ENCODE data around the gene CPLX4.

The CPLX4 gene

GRCh38 chr18:59298871-59299270 is 19.6 kb downstream of the CPLX4 start:
- no peak overlapping the region for H3K27ac ChIP-seq
- no peaks in the 10 kb centered on the region for H3K79me2 ChIP-seq (ENCODE audit: insufficient read depth, low read depth)
- no peaks in the 10 kb centered on the region for H3K36me3 ChIP-seq (ENCODE audit: insufficient read depth)
- H3K4me2 ChIP-seq, result no peak overlapping the region
- H2AFZ ChIP-seq (ENCODE audit: low read depth), result no peak overlapping the region
- no peaks in the 10 kb centered on the region; the same call in 1 of the 2 replicates for H3K27me3 ChIP-seq (ENCODE audit: insufficient read depth, low read depth)
- no peaks in the 10 kb centered on the region for H3K4me1 ChIP-seq (ENCODE audit: low read depth, poor library complexity, severe bottlenecking)
- no peak overlapping the region for H3K4me3 ChIP-seq (IDR thresholded peaks at IDR 0.05; ENCODE audit: insufficient read depth, low read depth, low read length)
- TF ChIP-seq CTCF (conservative IDR thresholded peaks at IDR 0.05; ENCODE audit: low read depth, low read length), result no peak
- H3K9ac ChIP-seq, result no peak overlapping the region
- no peaks in the 10 kb centered on the region for H4K20me1 ChIP-seq (ENCODE audit: insufficient read depth)

GRCh38 chr18:59293317-59293716 is 25.1 kb downstream of the CPLX4 start:
- no peaks in the 10 kb centered on the region; the same call in 1 of the 2 replicates for H3K27me3 ChIP-seq (ENCODE audit: insufficient read depth, low read depth)
- no peaks in the 10 kb centered on the region for H3K4me1 ChIP-seq (ENCODE audit: low read depth, poor library complexity, severe bottlenecking)
- no peaks in the 10 kb centered on the region for H4K20me1 ChIP-seq (ENCODE audit: insufficient read depth)
- no peak overlapping the region for H3K27ac ChIP-seq
- no peak overlapping the region for H2AFZ ChIP-seq (ENCODE audit: low read depth)
- H3K9ac ChIP-seq, result no peak overlapping the region
- H3K4me3 ChIP-seq (IDR thresholded peaks at IDR 0.05; ENCODE audit: insufficient read depth, low read depth, low read length), result no peak overlapping the region
- no peak overlapping the region for H3K4me2 ChIP-seq
- TF ChIP-seq CTCF (conservative IDR thresholded peaks at IDR 0.05; ENCODE audit: low read depth, low read length), result no peak
- no peaks in the 10 kb centered on the region for H3K36me3 ChIP-seq (ENCODE audit: insufficient read depth)
- H3K79me2 ChIP-seq (ENCODE audit: insufficient read depth, low read depth), result no peaks in the 10 kb centered on the region

GRCh38 chr18:59286341-59286740 is 32.1 kb downstream of the CPLX4 start:
- Histone ChIP-seq H3K9ac (no peak overlapping the region), H3K27me3 (ENCODE audit: insufficient read depth, low read depth) (no peaks in the 10 kb centered on the region), H3K79me2 (ENCODE audit: insufficient read depth, low read depth) (no peaks in the 10 kb centered on the region), H2AFZ (ENCODE audit: low read depth) (no peak overlapping the region), H4K20me1 (ENCODE audit: insufficient read depth) (no peaks in the 10 kb centered on the region), H3K4me1 (ENCODE audit: low read depth, poor library complexity, severe bottlenecking) (no peaks in the 10 kb centered on the region), H3K27ac (no peak overlapping the region), H3K4me2 (no peak overlapping the region), H3K36me3 (ENCODE audit: insufficient read depth) (no peaks in the 10 kb centered on the region), H3K4me3 (IDR thresholded peaks at IDR 0.05; ENCODE audit: insufficient read depth, low read depth, low read length) (no peak overlapping the region)
- no peak for TF ChIP-seq CTCF (conservative IDR thresholded peaks at IDR 0.05; ENCODE audit: low read depth, low read length)

DNA sequence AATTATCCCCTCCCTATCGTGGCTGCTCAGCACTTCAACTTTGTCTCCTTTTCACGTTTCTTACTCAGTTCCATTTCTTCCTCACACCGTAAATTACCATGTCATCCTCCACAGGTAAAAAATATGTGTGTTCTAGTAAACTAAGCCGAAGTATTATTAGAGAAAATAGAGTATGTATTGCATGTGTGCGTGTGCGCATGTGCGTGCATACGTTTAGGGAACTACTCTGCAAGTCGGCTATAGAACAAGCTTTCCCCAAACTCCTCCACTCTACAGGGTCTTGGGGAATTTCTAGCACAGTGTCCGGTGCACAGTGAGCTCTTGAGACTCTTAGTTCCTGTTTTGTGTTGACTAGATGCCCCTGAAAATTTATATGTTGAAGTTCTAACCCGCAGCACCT is 36.1 kb downstream of the CPLX4 start:
- Histone ChIP-seq H2AFZ (ENCODE audit: low read depth) (no peak overlapping the region), H3K4me2 (no peak overlapping the region), H3K36me3 (ENCODE audit: insufficient read depth) (no peaks in the 10 kb centered on the region), H3K27ac (no peak overlapping the region), H3K9ac (no peak overlapping the region), H3K4me1 (ENCODE audit: low read depth, poor library complexity, severe bottlenecking) (no peaks in the 10 kb centered on the region), H3K4me3 (IDR thresholded peaks at IDR 0.05; ENCODE audit: insufficient read depth, low read depth, low read length) (no peak overlapping the region), H3K27me3 (ENCODE audit: insufficient read depth, low read depth) (no peaks in the 10 kb centered on the region), H3K79me2 (ENCODE audit: insufficient read depth, low read depth) (no peaks in the 10 kb centered on the region), H4K20me1 (ENCODE audit: insufficient read depth) (no peaks in the 10 kb centered on the region)
- no peak for TF ChIP-seq CTCF (conservative IDR thresholded peaks at IDR 0.05; ENCODE audit: low read depth, low read length)
